Adrenal gland (tissue), 19 donors: Measurements from ENCODE around the gene AFTPH. TPM values are rescaled to one million over a fixed set of nuclear protein-coding genes. Genes with fewer than 3 reads are reported as not detected.

Experiments used
- DNase-seq, 7 donors: peaks; one replicate each; pipeline ENCODE4 v3.0.0-alpha.2; 2019 to 2020
- H3K27ac ChIP-seq, 5 donors: fragments of 200-600 bp; sonication (generic) in 4 of 5; 1 replicate in 3 of 5; 2 replicates in 2 of 5; pipeline versions ENCODE4 v1.5.1 to v1.8.0; 2016 to 2020; ENCODE audit warnings: mild to moderate bottlenecking in 1 of 5
- H3K27me3 ChIP-seq: fragments of 200-600 bp; 2 replicates; pipeline ENCODE4 v1.8.0; 2021
- H3K36me3 ChIP-seq, 2 donors: fragments of 200-600 bp; replicated peaks in 1 of 2; 1 replicate in 1 of 2; 2 replicates in 1 of 2; pipeline versions ENCODE4 v1.5.1 to v1.8.0; 2018 to 2022
- H3K4me1 ChIP-seq, 2 donors: fragments of 200-600 bp; replicated peaks in 1 of 2; 1 replicate in 1 of 2; 2 replicates in 1 of 2; pipeline versions ENCODE4 v1.5.1 to v1.8.0; 2018 to 2021
- H3K4me3 ChIP-seq, 4 donors: fragments of 200-600 bp; sonication (generic) in 3 of 4; one replicate each; pipeline ENCODE4 v1.5.1; 2016 to 2018
- H3K9me3 ChIP-seq, 3 donors: fragments of 200-600 bp; sonication (generic) in 1 of 3; replicated peaks in 1 of 3; 1 replicate in 2 of 3; 2 replicates in 1 of 3; pipeline versions ENCODE4 v1.5.1 to v1.8.0; 2016 to 2021
- CTCF ChIP-seq, 6 experiments: fragments of 450-650 bp in 4 of 6; fragments of 200-600 bp in 2 of 6; sonication (generic) in 1 of 6; IDR thresholded peaks; 1 replicate in 5 of 6; 2 replicates in 1 of 6; pipeline versions ENCODE4 v1.5.1 to v1.8.0; 2016 to 2021; ENCODE audit warnings: antibody characterized with exemption in 6 of 6, mild to moderate bottlenecking in 2 of 6, moderate library complexity in 1 of 6
- POLR2A ChIP-seq, 2 donors: fragments of 450-650 bp; IDR thresholded peaks; one replicate each; pipeline ENCODE4 v1.6.1; 2017; ENCODE audit warnings: antibody characterized with exemption in 2 of 2, mild to moderate bottlenecking in 2 of 2, moderate library complexity in 1 of 2
- whole genome bisulfite sequencing, 4 donors: extraction: QIAGEN DNeasy Blood & Tissue Kit in 2 of 4; methylation state at CpG; one replicate each; pipeline versions ENCODE4 v1.1.5 to v1.1.7; 2013 to 2017; 5-methylcytosine and 5-hydroxymethylcytosine counted together
- intact Hi-C, 2 donors: fragments of 100-400 bp; cut with DNase I; formaldehyde crosslinking; loops; one replicate each; pipeline versions ENCODE4 v1.14.1 to v1.15.0; 2022 to 2023
- long read RNA-seq, 10 donors: library from polyadenylated mRNA in 3 of 10; unstranded in 2 of 10; stranded (forward) in 1 of 10; transcript quantifications; one replicate each; pipeline ENCODE4 v2.0.0 and lab custom pipeline, GENCODE V29; 2021 to 2026
- polyA plus RNA-seq, 3 donors: library from polyadenylated mRNA; stranded (reverse); fragments of 200-250 nt in 2 of 3; fragments of 350-450 nt in 1 of 3; fragmentation: Illumina TruSeq in 1 of 3; extraction: RNeasy Lipid Tissue Mini Kit (QIAGEN cat#74804) in 1 of 3; gene quantifications; one replicate each; pipeline ENCODE4 v1.2.3, GENCODE V29; 2013 to 2014
- total RNA-seq, 9 donors: library from RNA; depleted of rRNA in 4 of 9; stranded (reverse); fragments of >200 nt in 4 of 9; fragments of 120-200 nt in 1 of 9; fragmentation: NEBNext Ultra II Directional in 1 of 9; extraction: Animal tissue kit (Norgen Biotek cat#: 25700) in 1 of 9; gene quantifications; one replicate each; pipeline versions ENCODE4 v1.1.0 to v1.2.4, GENCODE V29; 2013 to 2023
- donor health status: healthy with polysubstance abuse.
- donor health status: Bipolar disorder and iron deficiency.
- donor health status: DM: yes; HTN: yes; CAD: no.
- donor health status: DM: no; HTN: no; CAD: no.
- donor health status: DM: no; HTN: no; CAD: no.
- donor health status: DM: yes; HTN: yes; CAD: no.

The AFTPH gene, protein sequence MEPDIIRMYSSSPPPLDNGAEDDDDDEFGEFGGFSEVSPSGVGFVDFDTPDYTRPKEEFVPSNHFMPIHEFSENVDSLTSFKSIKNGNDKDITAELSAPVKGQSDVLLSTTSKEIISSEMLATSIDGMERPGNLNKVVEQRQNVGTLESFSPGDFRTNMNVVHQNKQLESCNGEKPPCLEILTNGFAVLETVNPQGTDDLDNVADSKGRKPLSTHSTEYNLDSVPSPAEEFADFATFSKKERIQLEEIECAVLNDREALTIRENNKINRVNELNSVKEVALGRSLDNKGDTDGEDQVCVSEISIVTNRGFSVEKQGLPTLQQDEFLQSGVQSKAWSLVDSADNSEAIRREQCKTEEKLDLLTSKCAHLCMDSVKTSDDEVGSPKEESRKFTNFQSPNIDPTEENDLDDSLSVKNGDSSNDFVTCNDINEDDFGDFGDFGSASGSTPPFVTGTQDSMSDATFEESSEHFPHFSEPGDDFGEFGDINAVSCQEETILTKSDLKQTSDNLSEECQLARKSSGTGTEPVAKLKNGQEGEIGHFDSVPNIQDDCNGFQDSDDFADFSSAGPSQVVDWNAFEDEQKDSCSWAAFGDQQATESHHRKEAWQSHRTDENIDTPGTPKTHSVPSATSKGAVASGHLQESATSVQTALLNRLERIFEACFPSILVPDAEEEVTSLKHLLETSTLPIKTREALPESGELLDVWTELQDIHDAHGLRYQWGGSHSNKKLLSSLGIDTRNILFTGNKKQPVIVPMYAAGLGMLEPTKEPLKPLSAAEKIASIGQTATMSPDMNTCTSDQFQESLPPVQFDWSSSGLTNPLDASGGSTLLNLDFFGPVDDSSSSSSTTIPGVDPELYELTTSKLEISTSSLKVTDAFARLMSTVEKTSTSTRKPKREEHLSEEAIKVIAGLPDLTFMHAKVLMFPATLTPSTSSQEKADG
- total RNA-seq (10 to 100 TPM; 25.7 to 42.3 (median 34.2) TPM), polyA plus RNA-seq (10 to 100 TPM; 35.1 to 58.5 (median 44.6) TPM)
- long read RNA-seq, donor 1, full-length matches to known transcripts: 2 of 2 reads
- long read RNA-seq, donor 1, partial matches to known transcripts: 0 of 2 reads
- long read RNA-seq, donor 1, other reads (novel, unspliced or antisense): 0 of 2 reads
- long read RNA-seq, donor 2, full-length matches to known transcripts: 2 of 2 reads
- long read RNA-seq, donor 2, partial matches to known transcripts: 0 of 2 reads
- long read RNA-seq, donor 2, other reads (novel, unspliced or antisense): 0 of 2 reads
- long read RNA-seq, donor 3, full-length matches to known transcripts: 3 of 3 reads
- long read RNA-seq, donor 3, partial matches to known transcripts: 0 of 3 reads
- long read RNA-seq, donor 3, other reads (novel, unspliced or antisense): 0 of 3 reads
- long read RNA-seq, donor 4, full-length matches to known transcripts: 1 of 2 reads
- long read RNA-seq, donor 4, partial matches to known transcripts: 0 of 2 reads
- long read RNA-seq, donor 4, other reads (novel, unspliced or antisense): 1 of 2 reads
- long read RNA-seq, donor 5, full-length matches to known transcripts: 33 of 47 reads
- long read RNA-seq, donor 5, partial matches to known transcripts: 1 of 47 reads
- long read RNA-seq, donor 5, other reads (novel, unspliced or antisense): 13 of 47 reads
- long read RNA-seq, donor 6, partial matches to known transcripts: 1 of 2 reads
- long read RNA-seq, donor 6, other reads (novel, unspliced or antisense): 0 of 2 reads
- long read RNA-seq, donor 7: 0 reads
- long read RNA-seq, donor 8, full-length matches to known transcripts: 1 of 1 reads
- long read RNA-seq, donor 8, partial matches to known transcripts: 0 of 1 reads
- long read RNA-seq, donor 8, other reads (novel, unspliced or antisense): 0 of 1 reads
- long read RNA-seq, donor 9, full-length matches to known transcripts: 2 of 2 reads
- long read RNA-seq, donor 9, partial matches to known transcripts: 0 of 2 reads
- long read RNA-seq, donor 9, other reads (novel, unspliced or antisense): 0 of 2 reads
- long read RNA-seq, donor 10, full-length matches to known transcripts: 2 of 2 reads
- long read RNA-seq, donor 10, partial matches to known transcripts: 0 of 2 reads
- long read RNA-seq, donor 10, other reads (novel, unspliced or antisense): 0 of 2 reads

DNA sequence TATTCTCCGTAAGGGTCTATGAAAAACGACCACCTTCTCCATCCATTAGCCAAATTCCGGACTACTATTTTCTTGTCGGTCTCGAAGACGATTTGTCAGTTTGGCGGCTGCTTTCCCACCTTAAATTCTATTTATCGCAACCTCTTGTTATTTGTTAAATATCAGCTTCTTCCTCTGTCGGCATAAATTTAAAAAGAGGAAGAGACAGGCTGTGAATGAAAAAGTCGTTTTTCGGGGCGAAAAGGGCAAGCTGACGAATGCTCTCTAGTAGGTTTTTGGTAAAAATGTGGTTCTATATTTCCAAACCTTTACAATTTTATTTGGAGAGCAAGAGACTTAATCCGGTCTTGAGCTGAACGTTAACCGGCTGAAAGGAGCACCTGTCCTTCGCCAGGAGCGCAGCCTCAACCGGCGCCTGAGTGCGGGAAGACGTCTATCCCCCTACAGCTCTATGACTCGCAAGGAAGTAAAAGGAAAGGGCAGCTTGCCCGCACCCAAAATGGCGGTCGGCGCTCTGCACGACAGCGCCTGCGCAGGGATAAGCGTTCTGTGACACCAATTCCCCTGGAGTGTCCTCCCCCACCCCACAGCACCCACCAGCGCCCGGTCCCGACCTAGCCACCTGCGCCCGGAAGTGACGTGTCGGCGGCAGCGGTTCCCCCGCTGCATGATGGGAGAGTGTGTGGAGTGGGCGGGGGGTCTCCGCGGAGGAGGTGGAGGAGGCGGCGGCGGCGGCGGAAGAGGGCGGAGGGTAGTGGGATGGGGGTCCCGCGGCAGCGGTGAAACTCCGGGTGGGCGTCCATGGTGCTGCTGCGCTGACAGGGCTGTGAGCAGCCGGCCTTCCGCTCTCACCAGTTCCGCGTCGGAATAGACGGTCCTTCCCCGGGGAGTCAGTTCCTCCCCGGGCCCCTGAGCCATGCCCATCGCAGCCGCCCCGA is at the start of gene AFTPH:
TSS of gene AFTPH (plus strand) at position 663 of the 938 bp plus-strand sequence. CDS start 27,147 bp downstream, outside the sequence.
- Histone ChIP-seq H3K27me3 (no peaks in the 10 kb centered on the region), H3K36me3 (no peaks in the 10 kb centered on the region), H3K9me3 (no peaks in the 10 kb centered on the region), H3K27ac (peak within 1 kb of the TSS; percentile 73 to 96 (median 95)), H3K4me3 (peak within 1 kb of the TSS; percentile 63 to 84 (median 72)), H3K4me1 (peaks cover 3 to 24% of the 10 kb centered on the region in 2 donors)
- TF ChIP-seq POLR2A (IDR thresholded peaks at IDR 0.05): peak; percentile 71 to 94
- TF ChIP-seq CTCF (IDR thresholded peaks at IDR 0.05): peak in 2 of 6 experiments; percentile 3 to 4
- 0 to 1% (median 0%) methylated on average over 30 to 67 of the region's 67 CpGs for WGBS, 4 donors
- intact Hi-C loops: loop anchor here (5.0 to 10.0 kb wide), 2 partner anchors 341 to 348 kb away; no protein-coding TSS in a partner anchor
- DNase-seq: peak; percentile 99 to 100 (median 99)

DNA sequence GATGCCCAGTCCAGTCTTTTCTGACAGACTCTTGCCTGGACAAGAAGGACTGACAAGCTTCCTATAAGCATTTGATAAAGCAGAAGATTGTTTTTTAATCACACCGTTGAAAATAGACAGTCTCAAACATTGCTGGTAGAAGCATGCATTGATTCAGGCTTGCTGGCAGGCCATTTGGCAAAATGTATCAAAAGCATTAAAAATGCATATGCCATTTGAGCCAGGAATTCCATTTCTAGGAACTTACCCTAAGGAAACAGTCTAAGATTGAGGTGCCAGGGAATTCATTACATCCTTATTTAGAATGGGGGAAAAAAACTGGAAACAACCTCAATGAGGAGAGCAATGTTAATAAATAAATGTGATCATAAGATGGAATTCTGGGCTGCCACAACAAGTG is 49.5 kb upstream of the AFTPH start:
- Histone ChIP-seq H3K4me1 (no peaks in the 10 kb centered on the region), H3K27ac (no peak overlapping the region), H3K9me3 (no peaks in the 10 kb centered on the region), H3K4me3 (no peak overlapping the region), H3K27me3 (no peaks in the 10 kb centered on the region), H3K36me3 (no peaks in the 10 kb centered on the region)
- 71 to 82% (median 74%) methylated on average over 1 of the region's 1 CpG for WGBS, 4 donors
- TF ChIP-seq CTCF (IDR thresholded peaks at IDR 0.05) (no peak), POLR2A (IDR thresholded peaks at IDR 0.05) (no peak)
- no peak for DNase-seq
- intact Hi-C loops: no loop called here

GRCh38 chr2:64477037-64477436 is 47.1 kb upstream of the AFTPH start:
- TF ChIP-seq POLR2A (IDR thresholded peaks at IDR 0.05) (no peak), CTCF (IDR thresholded peaks at IDR 0.05) (no peak)
- Histone ChIP-seq H3K36me3 (no peaks in the 10 kb centered on the region), H3K4me1 (no peaks in the 10 kb centered on the region), H3K27ac (no peak overlapping the region), H3K9me3 (no peaks in the 10 kb centered on the region), H3K27me3 (no peaks in the 10 kb centered on the region), H3K4me3 (no peak overlapping the region)
- no peak for DNase-seq
- WGBS, 4 donors: 93 to 100% (median 98%) methylated on average over 1 of the region's 1 CpG
- intact Hi-C loops: no loop called here
